H9 (cell line): ENCODE measurements around the gene ARAP2. TPM values are rescaled to one million over a fixed set of nuclear protein-coding genes. Genes with fewer than 3 reads are reported as not detected.

Experiments
- DNase-seq: peaks from one replicate; pipeline ENCODE4 v3.0.0-alpha.2; 2017
- H2AFZ ChIP-seq: one replicate; pipeline ENCODE4 v1.6.1; 2013; ENCODE audit warnings: mild to moderate bottlenecking, low read length, control low read depth, moderate library complexity
- H2AK5ac ChIP-seq: 2 replicates; pipeline ENCODE4 v1.6.1; 2013; ENCODE audit warnings: low read length, control low read depth, mixed read lengths; ENCODE audit not compliant: insufficient read length
- H2BK120ac ChIP-seq: one replicate; pipeline ENCODE4 v1.6.1; 2013; ENCODE audit warnings: low read depth, mild to moderate bottlenecking, low read length, control low read depth, inconsistent platforms; ENCODE audit not compliant: poor library complexity, severe bottlenecking
- H2BK12ac ChIP-seq: 2 replicates; pipeline ENCODE4 v1.6.1; 2013; ENCODE audit warnings: low read length, control low read depth, mixed read lengths, low read depth; ENCODE audit not compliant: insufficient read length
- H2BK15ac ChIP-seq: 2 replicates; pipeline ENCODE4 v1.6.1; 2013; ENCODE audit warnings: low read depth, low read length, control low read depth
- H2BK20ac ChIP-seq: one replicate; pipeline ENCODE4 v1.6.1; 2013; ENCODE audit warnings: low read depth, mild to moderate bottlenecking, low read length, control low read depth, inconsistent platforms; ENCODE audit not compliant: poor library complexity, severe bottlenecking
- H2BK5ac ChIP-seq: 2 replicates; pipeline ENCODE4 v1.6.1; 2013; ENCODE audit warnings: low read length, control low read depth, mixed read lengths; ENCODE audit not compliant: insufficient read length
- H3K14ac ChIP-seq: 2 replicates; pipeline ENCODE4 v1.6.1; 2013; ENCODE audit warnings: low read length, control low read depth; ENCODE audit not compliant: insufficient read depth
- H3K18ac ChIP-seq: 2 replicates; pipeline ENCODE4 v1.6.1; 2013; ENCODE audit warnings: low read depth, mild to moderate bottlenecking, mixed read lengths, low read length, control low read depth; ENCODE audit not compliant: insufficient read length
- H3K23ac ChIP-seq: 2 replicates; pipeline ENCODE4 v1.6.1; 2013; ENCODE audit warnings: low read length, control low read depth, mixed read lengths, low read depth; ENCODE audit not compliant: insufficient read length
- H3K23me2 ChIP-seq: 2 replicates; pipeline ENCODE4 v1.6.1; 2013; ENCODE audit warnings: low read depth, mild to moderate bottlenecking, mixed read lengths, low read length, control low read depth; ENCODE audit not compliant: insufficient read length, poor library complexity, severe bottlenecking
- H3K27ac ChIP-seq: 2 replicates; pipeline ENCODE4 v1.5.1; 2013; ENCODE audit warnings: low read length, control low read depth, mixed read lengths, low read depth; ENCODE audit not compliant: insufficient read length
- H3K27me3 ChIP-seq: 2 replicates; pipeline ENCODE4 v1.6.1; 2013; ENCODE audit warnings: low read length, control low read depth, inconsistent platforms; ENCODE audit not compliant: insufficient read depth
- H3K4ac ChIP-seq: 2 replicates; pipeline ENCODE4 v1.6.1; 2013; ENCODE audit warnings: low read depth, mild to moderate bottlenecking, control low read depth, inconsistent platforms, low read length, moderate library complexity
- H3K4me1 ChIP-seq: 2 replicates; pipeline ENCODE4 v1.6.1; 2013; ENCODE audit warnings: low read length, control low read depth, inconsistent platforms; ENCODE audit not compliant: insufficient read depth
- H3K4me2 ChIP-seq: 2 replicates; pipeline ENCODE4 v1.6.1; 2013; ENCODE audit warnings: low read length, control low read depth, mixed read lengths; ENCODE audit not compliant: insufficient read length, insufficient read depth
- H3K56ac ChIP-seq: 2 replicates; pipeline ENCODE4 v1.6.1; 2013; ENCODE audit warnings: low read depth, mild to moderate bottlenecking, mixed read lengths, low read length, control low read depth; ENCODE audit not compliant: insufficient read length
- H3K79me1 ChIP-seq: 2 replicates; pipeline ENCODE4 v1.6.1; 2013; ENCODE audit warnings: low read depth, mild to moderate bottlenecking, moderate library complexity, low read length, control low read depth, inconsistent platforms; ENCODE audit not compliant: insufficient read depth, poor library complexity, severe bottlenecking
- H3K79me2 ChIP-seq: 2 replicates; pipeline ENCODE4 v1.6.1; 2013; ENCODE audit warnings: low read length, control low read depth, inconsistent platforms; ENCODE audit not compliant: insufficient read depth
- H3K9ac ChIP-seq: 2 replicates; pipeline ENCODE4 v1.6.1; 2013; ENCODE audit warnings: low read length, control low read depth, mixed read lengths; ENCODE audit not compliant: insufficient read length; ENCODE audit errors: extremely low read depth
- H3K9me3 ChIP-seq: one replicate; pipeline ENCODE4 v1.6.1; 2013; ENCODE audit warnings: low read depth, low read length, inconsistent platforms; ENCODE audit not compliant: control insufficient read depth
- H3T11ph ChIP-seq: one replicate; pipeline ENCODE4 v1.6.1; 2013; ENCODE audit warnings: mild to moderate bottlenecking, low read length, control low read depth, inconsistent platforms
- H4K20me1 ChIP-seq: one replicate; pipeline ENCODE4 v1.6.1; 2013; ENCODE audit not compliant: control insufficient read depth, insufficient read length, insufficient read depth
- H4K5ac ChIP-seq: 2 replicates; pipeline ENCODE4 v1.6.1; 2013; ENCODE audit warnings: low read depth, mild to moderate bottlenecking, mixed read lengths, low read length, control low read depth; ENCODE audit not compliant: insufficient read length
- H4K8ac ChIP-seq: replicated peaks from 2 replicates; pipeline ENCODE4 v1.6.1; 2013; ENCODE audit warnings: low read length, control low read depth, mixed read lengths, low read depth; ENCODE audit not compliant: insufficient read length
- H4K91ac ChIP-seq: 2 replicates; pipeline ENCODE4 v1.6.1; 2013; ENCODE audit warnings: low read depth, mild to moderate bottlenecking, moderate library complexity, mixed read lengths, low read length, control low read depth; ENCODE audit not compliant: insufficient read length
- H3K27ac Mint-ChIP-seq, 3 experiments: 2 replicates in 2 of 3; 3 replicates in 1 of 3; pipeline ENCODE4 v1.8.0; 2020 to 2021; ENCODE audit warnings: mixed read lengths in 3 of 3, mild to moderate bottlenecking in 1 of 3, moderate library complexity in 1 of 3
- H3K27me3 Mint-ChIP-seq: 2 replicates; pipeline ENCODE4 v1.8.0; 2021; ENCODE audit warnings: low read depth, mild to moderate bottlenecking, moderate library complexity, mixed read lengths
- H3K36me3 Mint-ChIP-seq, 3 experiments: 2 replicates in 2 of 3; 3 replicates in 1 of 3; pipeline ENCODE4 v1.8.0; 2020 to 2021; ENCODE audit warnings: low read depth in 3 of 3, mixed read lengths in 3 of 3; ENCODE audit not compliant: insufficient read depth in 1 of 3
- H3K4me1 Mint-ChIP-seq, 2 experiments: 2 replicates each; pipeline ENCODE4 v1.8.0; 2020; ENCODE audit warnings: mixed read lengths in 2 of 2
- H3K4me3 Mint-ChIP-seq, 2 experiments: 2 replicates in 1 of 2; 3 replicates in 1 of 2; pipeline ENCODE4 v1.8.0; 2020 to 2021; ENCODE audit warnings: mild to moderate bottlenecking in 2 of 2, mixed read lengths in 2 of 2, moderate library complexity in 1 of 2
- H3K9me3 Mint-ChIP-seq, 2 experiments: 2 replicates in 1 of 2; 3 replicates in 1 of 2; pipeline ENCODE4 v1.8.0; 2020; ENCODE audit warnings: mild to moderate bottlenecking in 2 of 2, mixed read lengths in 2 of 2, moderate library complexity in 1 of 2
- CTCF ChIP-seq: fragments of 200-600 bp; sonication (generic); conservative IDR thresholded peaks from 3 replicates; pipeline ENCODE4 v1.8.0; 2021; ENCODE audit warnings: antibody characterized with exemption, mild to moderate bottlenecking
- WGBS: extraction: QIAGEN DNeasy Blood & Tissue Kit; methylation state at CpG from one replicate; pipeline ENCODE4 v1.1.7; 2013; ENCODE audit warnings: missing lambda C conversion rate, low lambda C conversion rate, mixed read lengths; ENCODE audit not compliant: insufficient read length; ENCODE audit errors: extremely low coverage; 5-methylcytosine and 5-hydroxymethylcytosine counted together
- total RNA-seq: library from RNA; stranded (reverse); gene quantifications from 2 replicates; pipeline ENCODE4 v1.2.1, GENCODE V29; 2021

The ARAP2 gene
- total RNA-seq, 1 experiment from 2014 or later, result 6.3 TPM

- Histone ChIP-seq H3K4me1 (no peaks in the 10 kb centered on the region), H3K18ac (no peak overlapping the region), H3K27ac (no peak overlapping the region), H4K91ac (no peak overlapping the region), H2BK15ac (no peak overlapping the region), H3K56ac (no peak overlapping the region), H2BK12ac (no peak overlapping the region), H3K79me1 (no peaks in the 10 kb centered on the region), H3K9ac (no peak overlapping the region), H2AK5ac (no peak overlapping the region), H3K14ac (no peak overlapping the region), H2BK20ac (no peak overlapping the region), H3T11ph (no peak overlapping the region), H3K23me2 (no peaks in the 10 kb centered on the region), H3K4me2 (no peak overlapping the region), H2BK120ac (no peak overlapping the region), H4K5ac (no peak overlapping the region), H2BK5ac (no peak overlapping the region), H2AFZ (no peak overlapping the region), H3K79me2 (no peaks in the 10 kb centered on the region), H3K9me3 (no peaks in the 10 kb centered on the region), H3K27me3 (no peaks in the 10 kb centered on the region), H4K8ac (no peak overlapping the region), H4K20me1 (no peaks in the 10 kb centered on the region), H3K4ac (no peak overlapping the region), H3K23ac (no peak overlapping the region)
- no peak for DNase-seq
- no peak overlapping the region for H3K4me3 Mint-ChIP-seq
- H3K27ac Mint-ChIP-seq, result no peak overlapping the region
- H3K9me3 Mint-ChIP-seq, result no peaks in the 10 kb centered on the region
- no peak for TF ChIP-seq CTCF
- H3K4me1 Mint-ChIP-seq, result peaks cover 4 to 9% of the 10 kb centered on the region in 2 experiments
- no peaks in the 10 kb centered on the region for H3K27me3 Mint-ChIP-seq
- no CpG with 5 or more reads among the region's 4 CpGs for WGBS
- no peaks in the 10 kb centered on the region for H3K36me3 Mint-ChIP-seq
Observed at GRCh38 chr4:36164900-36165630, 79.2 kb downstream of the ARAP2 start.
